ENCODE results near the gene MTOR. TPM values are rescaled to one million over a fixed set of nuclear protein-coding genes. Genes with fewer than 3 reads are reported as not detected.

Gene MTOR
- total and polyA plus RNA-seq, 2 donors (not counting 3 experiments of a cell fraction or from before 2014, with no cell fraction given), result 33.5 to 50.4 TPM

DNA sequence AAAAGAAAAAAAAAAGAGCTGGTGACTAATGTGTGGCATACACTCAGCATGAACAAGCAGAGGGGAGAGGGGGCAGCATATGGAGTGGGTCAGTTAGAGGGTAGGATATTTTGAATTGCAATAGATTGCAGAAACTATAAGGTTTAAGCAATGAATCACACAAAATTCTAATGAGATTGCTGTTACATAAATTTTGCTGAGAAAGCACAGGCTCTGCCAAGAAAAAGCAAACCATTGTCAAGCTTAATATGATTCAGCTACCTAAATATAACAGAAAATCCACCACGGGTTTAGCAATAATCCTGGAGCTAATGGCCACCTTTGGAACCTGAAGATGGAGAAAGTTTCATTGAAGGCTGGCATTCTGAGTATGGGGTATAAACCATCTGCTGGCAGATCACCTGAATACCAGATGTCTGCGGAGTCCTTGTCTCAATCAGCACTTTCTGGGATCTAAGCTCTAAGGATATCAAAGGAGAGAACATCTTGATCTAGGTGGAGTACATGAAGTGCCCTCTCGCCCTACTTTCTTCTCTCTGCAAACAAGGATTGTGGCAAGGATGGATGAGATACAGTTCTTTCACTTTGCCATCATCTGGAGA lies 103.5 kb downstream of the MTOR start:
- no peaks in the 10 kb centered on the region for H3K27me3 ChIP-seq (ENCODE audit: control insufficient read depth in 2 of 2, insufficient read depth in 2 of 2, low read length in 2 of 2)
- CTCF ChIA-PET, result interaction anchor here (1.0 to 1.7 kb wide), 3 partner anchors 15 to 505 kb away, joined by 3 to 8 read pairs (median 3); partner anchors contain the start of gene FBXO6
- TF ChIP-seq POLR2A (IDR thresholded peaks at IDR 0.05; ENCODE audit: low read depth, low read length) (no peak), JUN (IDR thresholded peaks at IDR 0.05; ENCODE audit: borderline replicate concordance, insufficient read depth, insufficient read length, low read depth) (no peak), POLR2AphosphoS5 (IDR thresholded peaks at IDR 0.05; ENCODE audit: insufficient read depth, low read depth, low read length) (no peak), FOS (IDR thresholded peaks at IDR 0.05; ENCODE audit: borderline replicate concordance, insufficient read depth, low read length) (peak; percentile 53), CTCF (IDR thresholded peaks at IDR 0.05; ENCODE audit: extremely low read depth in 1 of 2, insufficient read depth in 1 of 2, low read depth in 1 of 2, low read length in 2 of 2) (no peak)
- H3K9me3 ChIP-seq (replicated peaks; ENCODE audit: control insufficient read depth, insufficient read depth, low read length), result no peaks in the 10 kb centered on the region
- H3K36me3 ChIP-seq (ENCODE audit: control insufficient read depth in 2 of 2, extremely low read depth in 1 of 2, insufficient read depth in 2 of 2, low read length in 2 of 2), result peaks cover 0 to 15% of the 10 kb centered on the region in 2 experiments
- no peak overlapping the region for H3K27ac ChIP-seq (ENCODE audit: insufficient read depth, low read depth, low read length)
- H3K4me3 ChIP-seq (replicated peaks in 1 of 3; ENCODE audit: insufficient read depth in 1 of 3, low read depth in 1 of 3, low read length in 3 of 3), result no peak overlapping the region
- H3K9ac ChIP-seq (replicated peaks; ENCODE audit: extremely low read depth, insufficient read depth, low read length), result no peak overlapping the region
- H3K9me1 ChIP-seq (replicated peaks; ENCODE audit: control insufficient read depth, extremely low read depth, insufficient read depth, low read length), result no peaks in the 10 kb centered on the region
- intact Hi-C loops (cut with micrococcal nuclease) (no loop called here), dilution Hi-C loops (cut with MboI; ENCODE audit: extremely low pct_ligation_motif_present, low sequenced_read_pairs) (no loop called here)
- POLR2A ChIA-PET, result no interaction called here
- H3K4me2 ChIP-seq (ENCODE audit: insufficient read depth, low read length), result no peak overlapping the region
- no peaks in the 10 kb centered on the region for H4K20me1 ChIP-seq (replicated peaks; ENCODE audit: control insufficient read depth, extremely low read depth, insufficient read depth, low read length)
- H2AFZ ChIP-seq (ENCODE audit: low read depth, low read length), result no peak overlapping the region
- H3K79me2 ChIP-seq (ENCODE audit: control insufficient read depth, insufficient read depth, low read length), result no peaks in the 10 kb centered on the region
- H3K4me1 ChIP-seq (ENCODE audit: control insufficient read depth, extremely low read depth, insufficient read depth, low read length), result peaks cover 3% of the 10 kb centered on the region
- no TSS peak for BruUV-seq (replicated peaks)
- FAIRE-seq (no peak), DNase-seq (ENCODE audit: low read depth, low spot score) (peak; percentile 45)

GRCh38 chr1:11158291-11158690 lies 104.1 kb downstream of the MTOR start:
- Histone ChIP-seq H3K79me2 (ENCODE audit: control insufficient read depth, insufficient read depth, low read length) (no peaks in the 10 kb centered on the region), H3K4me2 (ENCODE audit: insufficient read depth, low read length) (no peak overlapping the region), H3K4me3 (replicated peaks in 1 of 3; ENCODE audit: insufficient read depth in 1 of 3, low read depth in 1 of 3, low read length in 3 of 3) (no peak overlapping the region), H3K27ac (ENCODE audit: insufficient read depth, low read depth, low read length) (no peak overlapping the region), H3K9ac (replicated peaks; ENCODE audit: extremely low read depth, insufficient read depth, low read length) (no peak overlapping the region), H3K9me3 (replicated peaks; ENCODE audit: control insufficient read depth, insufficient read depth, low read length) (no peaks in the 10 kb centered on the region), H3K9me1 (replicated peaks; ENCODE audit: control insufficient read depth, extremely low read depth, insufficient read depth, low read length) (no peaks in the 10 kb centered on the region), H3K36me3 (ENCODE audit: control insufficient read depth in 2 of 2, extremely low read depth in 1 of 2, insufficient read depth in 2 of 2, low read length in 2 of 2) (peaks cover 0 to 15% of the 10 kb centered on the region in 2 experiments), H4K20me1 (replicated peaks; ENCODE audit: control insufficient read depth, extremely low read depth, insufficient read depth, low read length) (no peaks in the 10 kb centered on the region), H2AFZ (ENCODE audit: low read depth, low read length) (no peak overlapping the region), H3K27me3 (ENCODE audit: control insufficient read depth in 2 of 2, insufficient read depth in 2 of 2, low read length in 2 of 2) (no peaks in the 10 kb centered on the region), H3K4me1 (ENCODE audit: control insufficient read depth, extremely low read depth, insufficient read depth, low read length) (peaks cover 3% of the 10 kb centered on the region)
- ChIA-PET POLR2A (no interaction called here), CTCF (interaction anchor here (1.0 to 1.7 kb wide), 3 partner anchors 11 to 505 kb away, joined by 3 to 8 read pairs (median 3); partner anchors contain the start of gene FBXO6)
- FAIRE-seq (no peak), DNase-seq (ENCODE audit: low read depth, low spot score) (no peak)
- BruUV-seq (replicated peaks), result no TSS peak
- TF ChIP-seq MAX (IDR thresholded peaks at IDR 0.05; ENCODE audit: insufficient read depth, insufficient read length) (no peak), FOS (IDR thresholded peaks at IDR 0.05; ENCODE audit: borderline replicate concordance, insufficient read depth, low read length) (no peak), JUN (IDR thresholded peaks at IDR 0.05; ENCODE audit: borderline replicate concordance, insufficient read depth, insufficient read length, low read depth) (no peak), POLR2AphosphoS5 (IDR thresholded peaks at IDR 0.05; ENCODE audit: insufficient read depth, low read depth, low read length) (no peak), MYC (IDR thresholded peaks at IDR 0.05; ENCODE audit: low read depth, low read length) (no peak), POLR2A (IDR thresholded peaks at IDR 0.05; ENCODE audit: low read depth, low read length) (no peak), CTCF (IDR thresholded peaks at IDR 0.05; ENCODE audit: extremely low read depth in 1 of 2, insufficient read depth in 1 of 2, low read depth in 1 of 2, low read length in 2 of 2) (no peak), EZH2 (IDR thresholded peaks at IDR 0.05; ENCODE audit: borderline replicate concordance, low read depth, low read length, severe bottlenecking) (no peak), GATA2 (IDR thresholded peaks at IDR 0.05; ENCODE audit: insufficient read depth, insufficient read length, low read depth, low read length) (no peak)
- dilution Hi-C loops (cut with MboI; ENCODE audit: extremely low pct_ligation_motif_present, low sequenced_read_pairs) (no loop called here), intact Hi-C loops (cut with micrococcal nuclease) (no loop called here)

All from endothelial cell of umbilical vein (primary cell).